Measurements from ENCODE around the gene FGFRL1.

FGFRL1 gene

DNA sequence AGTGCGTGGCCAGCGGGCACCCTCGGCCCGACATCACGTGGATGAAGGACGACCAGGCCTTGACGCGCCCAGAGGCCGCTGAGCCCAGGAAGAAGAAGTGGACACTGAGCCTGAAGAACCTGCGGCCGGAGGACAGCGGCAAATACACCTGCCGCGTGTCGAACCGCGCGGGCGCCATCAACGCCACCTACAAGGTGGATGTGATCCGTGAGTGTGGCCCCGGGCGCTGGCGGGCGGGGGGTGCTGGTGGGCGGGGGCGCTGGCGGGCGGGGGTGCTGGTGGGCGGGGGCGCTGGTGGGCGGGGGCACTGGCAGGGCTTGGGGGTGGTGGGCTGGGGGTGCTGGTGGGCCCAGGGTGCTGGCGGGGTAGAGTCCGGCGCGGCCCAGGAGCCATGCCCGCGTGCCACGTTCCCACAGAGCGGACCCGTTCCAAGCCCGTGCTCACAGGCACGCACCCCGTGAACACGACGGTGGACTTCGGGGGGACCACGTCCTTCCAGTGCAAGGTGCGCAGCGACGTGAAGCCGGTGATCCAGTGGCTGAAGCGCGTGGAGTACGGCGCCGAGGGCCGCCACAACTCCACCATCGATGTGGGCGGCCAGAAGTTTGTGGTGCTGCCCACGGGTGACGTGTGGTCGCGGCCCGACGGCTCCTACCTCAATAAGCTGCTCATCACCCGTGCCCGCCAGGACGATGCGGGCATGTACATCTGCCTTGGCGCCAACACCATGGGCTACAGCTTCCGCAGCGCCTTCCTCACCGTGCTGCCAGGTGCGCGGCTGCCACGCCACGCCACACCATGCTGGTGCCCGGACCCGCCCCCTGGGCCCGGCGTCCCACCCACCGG, 12.7 kb downstream of the FGFRL1 start:
- TF ChIP-seq, protein P1, sequence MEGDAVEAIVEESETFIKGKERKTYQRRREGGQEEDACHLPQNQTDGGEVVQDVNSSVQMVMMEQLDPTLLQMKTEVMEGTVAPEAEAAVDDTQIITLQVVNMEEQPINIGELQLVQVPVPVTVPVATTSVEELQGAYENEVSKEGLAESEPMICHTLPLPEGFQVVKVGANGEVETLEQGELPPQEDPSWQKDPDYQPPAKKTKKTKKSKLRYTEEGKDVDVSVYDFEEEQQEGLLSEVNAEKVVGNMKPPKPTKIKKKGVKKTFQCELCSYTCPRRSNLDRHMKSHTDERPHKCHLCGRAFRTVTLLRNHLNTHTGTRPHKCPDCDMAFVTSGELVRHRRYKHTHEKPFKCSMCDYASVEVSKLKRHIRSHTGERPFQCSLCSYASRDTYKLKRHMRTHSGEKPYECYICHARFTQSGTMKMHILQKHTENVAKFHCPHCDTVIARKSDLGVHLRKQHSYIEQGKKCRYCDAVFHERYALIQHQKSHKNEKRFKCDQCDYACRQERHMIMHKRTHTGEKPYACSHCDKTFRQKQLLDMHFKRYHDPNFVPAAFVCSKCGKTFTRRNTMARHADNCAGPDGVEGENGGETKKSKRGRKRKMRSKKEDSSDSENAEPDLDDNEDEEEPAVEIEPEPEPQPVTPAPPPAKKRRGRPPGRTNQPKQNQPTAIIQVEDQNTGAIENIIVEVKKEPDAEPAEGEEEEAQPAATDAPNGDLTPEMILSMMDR (IDR thresholded peaks at IDR 0.05; ENCODE audit: insufficient read depth, low read depth, low read length, missing control alignments): no peak
- DNase-seq (ENCODE audit: low read depth): no peak
- H3K4me3 ChIP-seq (ENCODE audit: low read length): no peak overlapping the region

DNA sequence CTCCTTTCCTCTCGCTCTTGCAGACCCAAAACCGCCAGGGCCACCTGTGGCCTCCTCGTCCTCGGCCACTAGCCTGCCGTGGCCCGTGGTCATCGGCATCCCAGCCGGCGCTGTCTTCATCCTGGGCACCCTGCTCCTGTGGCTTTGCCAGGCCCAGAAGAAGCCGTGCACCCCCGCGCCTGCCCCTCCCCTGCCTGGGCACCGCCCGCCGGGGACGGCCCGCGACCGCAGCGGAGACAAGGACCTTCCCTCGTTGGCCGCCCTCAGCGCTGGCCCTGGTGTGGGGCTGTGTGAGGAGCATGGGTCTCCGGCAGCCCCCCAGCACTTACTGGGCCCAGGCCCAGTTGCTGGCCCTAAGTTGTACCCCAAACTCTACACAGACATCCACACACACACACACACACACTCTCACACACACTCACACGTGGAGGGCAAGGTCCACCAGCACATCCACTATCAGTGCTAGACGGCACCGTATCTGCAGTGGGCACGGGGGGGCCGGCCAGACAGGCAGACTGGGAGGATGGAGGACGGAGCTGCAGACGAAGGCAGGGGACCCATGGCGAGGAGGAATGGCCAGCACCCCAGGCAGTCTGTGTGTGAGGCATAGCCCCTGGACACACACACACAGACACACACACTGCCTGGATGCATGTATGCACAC, 13.6 kb downstream of the FGFRL1 start:
- TF ChIP-seq, protein P1 (IDR thresholded peaks at IDR 0.05; ENCODE audit: insufficient read depth, low read depth, low read length, missing control alignments): no peak
- DNase-seq (ENCODE audit: low read depth): no peak
- no peak overlapping the region for H3K4me3 ChIP-seq (ENCODE audit: low read length)

DNA sequence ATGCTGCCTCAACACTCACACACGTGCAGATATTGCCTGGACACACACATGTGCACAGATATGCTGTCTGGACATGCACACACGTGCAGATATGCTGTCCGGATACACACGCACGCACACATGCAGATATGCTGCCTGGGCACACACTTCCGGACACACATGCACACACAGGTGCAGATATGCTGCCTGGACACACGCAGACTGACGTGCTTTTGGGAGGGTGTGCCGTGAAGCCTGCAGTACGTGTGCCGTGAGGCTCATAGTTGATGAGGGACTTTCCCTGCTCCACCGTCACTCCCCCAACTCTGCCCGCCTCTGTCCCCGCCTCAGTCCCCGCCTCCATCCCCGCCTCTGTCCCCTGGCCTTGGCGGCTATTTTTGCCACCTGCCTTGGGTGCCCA, 14.7 kb downstream of the FGFRL1 start:
- TF ChIP-seq, protein P1 (IDR thresholded peaks at IDR 0.05; ENCODE audit: insufficient read depth, low read depth, low read length, missing control alignments): no peak
- peak; percentile 76 for DNase-seq (ENCODE audit: low read depth)
- H3K4me3 ChIP-seq (ENCODE audit: low read length): no peak overlapping the region

DNA sequence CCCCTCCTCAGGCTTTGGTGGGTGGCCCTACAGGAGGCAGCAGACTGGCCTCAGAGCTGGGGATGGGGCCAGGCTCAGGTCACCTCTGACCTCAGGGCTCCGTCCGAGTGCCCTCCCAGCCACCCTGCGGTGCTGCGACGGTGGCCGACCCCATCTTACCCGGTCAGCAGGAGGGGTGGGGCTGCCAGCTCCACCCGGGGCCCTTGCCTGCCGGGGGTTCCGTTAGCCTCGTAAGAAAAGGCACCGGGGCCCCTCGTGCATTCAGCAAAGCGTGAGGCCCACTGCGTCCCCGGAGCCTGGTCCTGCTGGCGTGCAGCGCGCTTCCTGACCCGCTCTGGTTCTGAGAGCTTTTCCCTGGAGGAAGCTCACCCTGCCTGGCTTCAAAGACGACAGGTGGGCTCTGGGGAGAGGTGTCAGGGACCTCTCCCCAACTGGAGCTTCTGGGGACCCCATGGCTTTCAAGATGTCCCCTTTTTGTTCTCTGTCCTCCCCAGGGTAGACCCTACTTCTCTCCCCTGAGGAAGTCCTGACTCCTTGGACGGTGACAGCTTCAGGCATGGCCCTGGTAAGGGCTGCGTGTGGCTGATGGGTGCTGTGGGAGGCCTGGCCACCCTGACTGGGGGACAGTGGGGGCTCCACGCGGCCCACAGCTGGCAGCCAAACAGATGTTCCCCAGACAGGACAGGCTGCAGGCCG, 15.9 kb downstream of the FGFRL1 start:
- no peak for DNase-seq (ENCODE audit: low read depth)
- TF ChIP-seq, protein P1 (IDR thresholded peaks at IDR 0.05; ENCODE audit: insufficient read depth, low read depth, low read length, missing control alignments): no peak
- no peak overlapping the region for H3K4me3 ChIP-seq (ENCODE audit: low read length)

DNA sequence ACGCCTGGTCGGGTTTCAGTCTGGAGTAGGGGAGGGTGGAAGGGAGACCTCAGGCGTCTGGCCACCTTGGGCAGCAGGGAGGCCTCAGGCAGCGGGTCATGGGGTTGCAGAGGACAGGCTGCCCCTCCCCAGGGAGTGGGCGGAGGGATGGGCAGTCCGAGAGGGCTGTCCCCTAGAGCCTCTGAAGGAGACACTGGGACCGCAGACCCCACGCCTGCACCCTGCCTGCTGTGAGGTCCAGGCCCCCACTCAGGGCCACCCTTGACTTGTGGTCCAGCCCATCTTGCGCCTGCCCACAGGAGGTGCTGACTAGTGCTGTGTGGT, 16.5 kb downstream of the FGFRL1 start:
- TF ChIP-seq, protein P1 (IDR thresholded peaks at IDR 0.05; ENCODE audit: insufficient read depth, low read depth, low read length, missing control alignments): no peak
- DNase-seq (ENCODE audit: low read depth): no peak
- no peak overlapping the region for H3K4me3 ChIP-seq (ENCODE audit: low read length)

DNA sequence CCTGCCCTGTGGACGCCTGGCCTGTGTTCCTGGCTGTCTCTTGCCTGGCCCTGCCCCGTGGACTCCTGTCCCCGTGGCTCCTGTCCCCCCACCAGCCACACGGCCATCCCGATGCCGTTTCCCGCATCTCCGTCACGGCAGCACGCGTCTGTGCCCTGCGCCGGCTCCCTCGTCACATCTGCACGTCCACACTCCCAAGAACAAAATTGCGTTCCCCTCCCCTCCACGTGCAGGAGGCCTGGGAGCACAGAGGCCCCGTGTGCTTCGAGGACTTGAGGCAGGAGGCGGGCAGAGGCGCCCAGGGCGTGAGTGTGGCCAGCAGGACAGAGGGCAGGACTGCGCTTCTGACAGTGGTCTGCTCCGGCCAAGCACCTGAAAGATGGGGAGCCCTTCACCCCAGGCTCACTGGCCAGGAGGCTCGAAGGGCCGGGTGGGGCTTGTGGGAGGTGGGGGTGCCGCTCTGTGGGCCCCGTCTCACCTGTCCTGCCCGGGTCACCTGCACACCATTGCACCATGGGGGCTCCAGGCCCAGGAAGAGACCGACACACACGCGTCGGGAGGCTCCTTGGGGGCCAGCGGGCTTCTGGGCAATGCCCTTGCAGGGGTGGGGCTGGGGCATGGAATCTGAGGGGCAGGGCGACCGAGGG, 17.3 kb downstream of the FGFRL1 start:
- TF ChIP-seq, protein P1 (IDR thresholded peaks at IDR 0.05; ENCODE audit: insufficient read depth, low read depth, low read length, missing control alignments): no peak
- no peak overlapping the region for H3K4me3 ChIP-seq (ENCODE audit: low read length)
- no peak for DNase-seq (ENCODE audit: low read depth)

All from epithelial cell of esophagus (primary cell).